NCI-H2107 (cell line): Measurements from ENCODE around the gene GALNT13.

Experiments
- DNase-seq: peaks from one replicate; lab custom pipeline; 2025; lab: John Stamatoyannopoulos, UW

GALNT13 gene

GRCh38 chr2:154306266-154306970 is 434.7 kb downstream of the GALNT13 start:
- no peak for DNase-seq

- DNase-seq = no peak
These were observed 435.3 kb downstream of the GALNT13 start for GRCh38 chr2:154307007-154307406.

- DNase-seq = no peak
These were observed 452.9 kb downstream of the GALNT13 start for GRCh38 chr2:154324601-154325000.

- DNase-seq = no peak
These were observed 457.8 kb downstream of the GALNT13 start for GRCh38 chr2:154329510-154329909.

GRCh38 chr2:154331784-154332183 is 460.1 kb downstream of the GALNT13 start:
- no peak for DNase-seq

- DNase-seq = no peak
These were observed 464.5 kb downstream of the GALNT13 start for GRCh38 chr2:154336201-154336600.

DNA sequence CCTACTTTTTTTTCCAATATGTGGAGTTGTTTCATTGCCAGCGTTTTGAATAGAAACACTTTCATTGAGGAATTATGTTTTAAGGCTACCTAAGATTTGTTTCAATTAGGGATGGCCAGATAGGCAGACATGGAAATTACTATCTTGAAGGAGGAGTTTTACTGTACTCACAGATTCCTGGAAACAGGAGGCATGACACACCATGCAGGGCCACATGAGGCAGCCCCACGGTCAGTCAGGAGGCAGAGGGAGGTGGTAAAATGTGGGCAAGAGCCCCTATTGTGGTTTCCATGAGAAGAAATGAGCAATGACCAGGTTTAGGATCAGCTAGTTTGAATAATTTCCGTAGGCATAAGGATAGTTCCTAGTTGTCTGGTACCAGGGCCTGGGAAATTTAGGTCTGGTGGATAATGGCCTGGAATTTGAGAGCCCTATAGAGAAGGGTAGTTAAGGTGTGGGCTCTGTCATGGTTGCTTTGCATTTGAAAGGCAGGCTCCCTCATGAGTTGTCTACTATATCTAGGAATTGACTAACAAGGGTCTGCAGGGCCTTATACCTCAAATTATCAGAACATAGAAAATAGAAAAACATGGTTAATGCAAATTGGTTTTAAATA is 466.7 kb downstream of the GALNT13 start:
- no peak for DNase-seq

DNA sequence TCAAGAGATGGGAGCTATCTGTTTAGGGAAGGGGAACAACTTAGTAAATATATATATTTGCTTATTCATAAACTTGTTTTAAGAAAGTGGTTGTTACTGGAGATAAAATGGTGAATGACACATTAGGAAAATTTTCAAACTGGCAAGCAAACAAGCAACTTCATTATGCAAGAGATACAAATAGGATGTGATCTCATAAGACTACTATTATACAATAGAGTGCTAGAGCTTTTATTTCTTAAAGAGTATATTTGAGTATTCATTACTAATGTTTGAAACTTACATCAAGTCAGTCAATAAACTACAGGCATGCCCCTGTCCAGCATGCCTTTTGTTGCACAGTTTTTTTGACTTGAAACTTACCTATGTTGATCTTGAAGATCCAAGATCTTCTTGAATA is 471.6 kb downstream of the GALNT13 start:
- no peak for DNase-seq

GRCh38 chr2:154350911-154351310 is 479.2 kb downstream of the GALNT13 start:
- no peak for DNase-seq

DNA sequence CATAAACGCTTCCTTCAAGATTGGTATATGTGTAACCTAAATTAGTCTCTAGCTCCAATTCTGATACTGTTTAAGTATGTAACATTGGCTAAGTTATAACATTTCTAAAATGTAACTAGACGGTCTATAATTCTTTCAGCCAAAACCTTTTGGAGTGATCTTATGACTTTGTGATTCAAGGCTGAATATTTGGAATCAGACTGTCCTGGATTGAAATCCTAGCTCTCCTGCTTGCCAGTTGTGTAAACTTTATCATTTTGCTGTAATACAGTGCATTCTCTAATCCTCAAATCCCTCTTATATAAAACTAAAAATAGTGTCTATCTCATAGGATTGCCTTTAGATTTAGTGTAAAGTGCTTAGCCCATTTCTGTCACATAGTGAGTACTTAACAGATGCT is 489.6 kb downstream of the GALNT13 start:
- DNase-seq = no peak

GRCh38 chr2:154368153-154368552 is 496.4 kb downstream of the GALNT13 start:
- DNase-seq = no peak

DNA sequence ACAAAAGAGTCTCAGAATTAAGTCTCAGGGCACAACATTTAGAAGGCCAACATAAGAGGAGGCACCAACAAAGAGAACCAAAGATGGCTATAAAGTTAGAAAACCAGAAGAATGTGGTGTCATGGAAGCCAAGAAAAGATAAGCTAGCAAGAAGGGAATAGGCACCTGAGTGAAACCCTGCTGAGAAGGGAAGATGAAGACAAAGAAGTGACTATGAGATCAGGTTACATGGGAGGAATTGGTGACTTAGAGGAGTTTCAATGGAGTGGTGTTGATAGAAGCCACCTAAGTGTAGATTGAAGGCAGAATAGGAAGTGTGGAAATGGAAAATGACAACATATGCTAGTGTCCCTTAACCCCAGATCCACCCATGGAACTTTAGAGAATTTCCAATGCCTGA is 499.2 kb downstream of the GALNT13 start:
- no peak for DNase-seq

DNA sequence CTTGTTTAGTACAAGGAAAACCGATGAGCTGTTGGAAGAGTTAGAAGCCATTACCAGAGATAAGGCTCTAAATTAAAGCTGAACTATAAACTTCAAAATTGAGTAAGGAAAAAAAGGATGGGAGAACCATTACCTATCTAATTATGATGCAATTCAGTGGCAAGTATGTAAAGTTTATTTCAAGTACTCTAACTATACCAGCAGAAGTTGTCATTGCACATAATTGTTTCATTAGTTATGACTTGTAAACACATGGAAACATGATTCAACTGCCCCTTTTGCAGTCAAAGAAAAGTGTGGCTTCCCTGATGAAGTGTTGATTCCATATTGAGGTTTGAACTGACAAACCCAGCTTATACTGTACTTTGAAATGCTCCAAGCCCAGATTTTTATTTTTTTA is 502.7 kb downstream of the GALNT13 start:
- DNase-seq = no peak

GRCh38 chr2:154375579-154375931 is 503.8 kb downstream of the GALNT13 start:
- DNase-seq = no peak

GRCh38 chr2:154381931-154382794 is 510.4 kb downstream of the GALNT13 start:
- no peak for DNase-seq

DNA sequence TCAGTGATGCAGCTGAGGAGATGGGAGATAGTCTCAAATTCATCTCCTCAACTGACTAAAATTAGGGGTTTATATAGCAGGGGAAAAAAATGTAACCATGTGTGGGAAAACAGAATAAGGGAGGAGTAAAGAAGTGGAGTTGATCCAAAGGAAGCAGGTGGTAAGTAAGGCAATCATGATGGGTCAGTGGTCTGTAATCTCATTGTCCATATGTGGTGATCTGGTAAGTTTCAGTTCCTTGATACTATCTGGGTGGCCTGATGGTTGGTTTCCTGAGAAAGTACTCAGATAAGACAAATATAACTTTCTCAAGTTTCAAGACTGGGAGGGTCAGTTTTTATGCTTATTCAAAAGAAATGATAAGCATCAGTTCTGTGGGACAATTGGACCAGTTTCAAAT is 514.5 kb downstream of the GALNT13 start:
- no peak for DNase-seq

GRCh38 chr2:154391051-154391450 is 519.3 kb downstream of the GALNT13 start:
- DNase-seq = no peak

DNA sequence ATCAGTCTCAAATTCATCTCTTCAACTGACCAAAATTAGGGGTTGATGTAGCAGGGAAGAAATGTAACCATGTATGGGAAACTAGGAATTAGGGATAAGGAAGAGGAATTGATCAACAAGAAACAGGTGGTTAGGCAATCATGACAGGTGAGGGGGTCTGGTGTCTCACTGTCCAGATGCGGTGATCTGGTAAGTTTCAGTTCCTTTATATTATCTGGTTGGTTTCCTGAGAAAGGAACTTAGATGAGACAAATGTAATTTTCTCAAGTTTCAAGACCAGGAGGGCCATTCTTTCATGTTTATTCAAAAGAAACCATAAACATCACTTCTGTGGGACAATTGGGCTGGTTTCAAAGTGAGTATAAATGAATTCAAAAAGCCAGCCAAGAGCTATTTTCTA is 520.5 kb downstream of the GALNT13 start:
- no peak for DNase-seq

- DNase-seq = no peak
These were observed 522.9 kb downstream of the GALNT13 start for GRCh38 chr2:154394600-154394999.

GRCh38 chr2:154400563-154401290 is 529.0 kb downstream of the GALNT13 start:
- DNase-seq = no peak

DNA sequence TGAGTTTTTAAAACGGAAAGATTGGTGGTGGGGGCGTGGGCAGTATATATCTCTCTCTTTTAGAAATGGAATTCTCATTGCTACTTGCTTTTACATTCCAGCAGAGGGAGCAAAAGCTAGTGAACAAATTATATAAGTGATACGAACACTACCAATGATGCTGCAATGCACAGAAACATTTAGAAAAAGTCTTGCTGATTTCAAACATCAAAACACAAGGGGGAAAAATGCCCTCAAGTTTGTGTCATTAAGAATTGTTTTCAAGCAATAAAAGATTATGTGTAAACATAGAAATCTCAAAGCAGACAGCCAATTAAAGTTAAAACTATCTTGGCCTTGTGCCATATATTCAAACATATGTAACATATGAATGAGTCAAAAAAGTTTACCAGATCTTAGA is 530.5 kb downstream of the GALNT13 start:
- DNase-seq = no peak

- no peak for DNase-seq
These were observed 531.6 kb downstream of the GALNT13 start for GRCh38 chr2:154403242-154403790.
